ENCODE results near the gene KIF6.

The KIF6 gene

GRCh38 chr6:39419607-39420006 is 305.6 kb downstream of the KIF6 start:
- no peak overlapping the region for H2AFZ ChIP-seq (ENCODE audit: low read length)
- no peaks in the 10 kb centered on the region for H3K9me3 ChIP-seq (ENCODE audit: insufficient read depth, low read depth, low read length)
- no peaks in the 10 kb centered on the region for H4K20me1 ChIP-seq (ENCODE audit: insufficient read depth, low read length, poor library complexity, severe bottlenecking)
- no peak overlapping the region for H3K4me2 ChIP-seq (ENCODE audit: low read depth, low read length, poor library complexity, severe bottlenecking)
- H3K4me3 ChIP-seq (ENCODE audit: low read length, poor library complexity, severe bottlenecking): no peak overlapping the region
- H3K9ac ChIP-seq (ENCODE audit: low read depth, low read length, poor library complexity, severe bottlenecking): no peak overlapping the region
- H3K4me1 ChIP-seq (ENCODE audit: insufficient read depth, low read length, poor library complexity, severe bottlenecking): peaks cover 25% of the 10 kb centered on the region
- no peaks in the 10 kb centered on the region for H3K9me2 ChIP-seq (replicated peaks; ENCODE audit: low read depth, low read length)
- TF ChIP-seq CTCF (conservative IDR thresholded peaks at IDR 0.05; ENCODE audit: low read length): no peak
- no peak for TF ChIP-seq EZH2phosphoT487 (IDR thresholded peaks at IDR 0.05; ENCODE audit: borderline replicate concordance)
- H3K36me3 ChIP-seq (ENCODE audit: insufficient read depth, low read length): no peaks in the 10 kb centered on the region
- no peaks in the 10 kb centered on the region for H3K27me3 ChIP-seq (ENCODE audit: insufficient read depth, low read length, poor library complexity, severe bottlenecking)
- peaks cover 8% of the 10 kb centered on the region for H3F3A ChIP-seq (ENCODE audit: low read depth)
- no peaks in the 10 kb centered on the region for H3K79me2 ChIP-seq (ENCODE audit: insufficient read depth, low read length)

GRCh38 chr6:39417440-39417839 is 307.8 kb downstream of the KIF6 start:
- H3K79me2 ChIP-seq (ENCODE audit: insufficient read depth, low read length): no peaks in the 10 kb centered on the region
- peak overlapping the region; percentile 40 for H3K9ac ChIP-seq (ENCODE audit: low read depth, low read length, poor library complexity, severe bottlenecking)
- H2AFZ ChIP-seq (ENCODE audit: low read length): peak overlapping the region; percentile 26; the same call in 1 of the 2 replicates
- no peaks in the 10 kb centered on the region for H3K27me3 ChIP-seq (ENCODE audit: insufficient read depth, low read length, poor library complexity, severe bottlenecking)
- peaks cover 25% of the 10 kb centered on the region for H3K4me1 ChIP-seq (ENCODE audit: insufficient read depth, low read length, poor library complexity, severe bottlenecking)
- no peak for TF ChIP-seq CTCF (conservative IDR thresholded peaks at IDR 0.05; ENCODE audit: low read length)
- no peak for TF ChIP-seq EZH2phosphoT487 (IDR thresholded peaks at IDR 0.05; ENCODE audit: borderline replicate concordance)
- H3K4me3 ChIP-seq (ENCODE audit: low read length, poor library complexity, severe bottlenecking): peak overlapping the region; percentile 21
- H3K9me3 ChIP-seq (ENCODE audit: insufficient read depth, low read depth, low read length): no peaks in the 10 kb centered on the region
- H4K20me1 ChIP-seq (ENCODE audit: insufficient read depth, low read length, poor library complexity, severe bottlenecking): no peaks in the 10 kb centered on the region
- H3K9me2 ChIP-seq (replicated peaks; ENCODE audit: low read depth, low read length): no peaks in the 10 kb centered on the region
- peaks cover 8% of the 10 kb centered on the region for H3F3A ChIP-seq (ENCODE audit: low read depth)
- no peaks in the 10 kb centered on the region for H3K36me3 ChIP-seq (ENCODE audit: insufficient read depth, low read length)
- H3K4me2 ChIP-seq (ENCODE audit: low read depth, low read length, poor library complexity, severe bottlenecking): peak overlapping the region; percentile 59

GRCh38 chr6:39416728-39417127 is 308.5 kb downstream of the KIF6 start:
- Histone ChIP-seq H3K9me3 (ENCODE audit: insufficient read depth, low read depth, low read length) (no peaks in the 10 kb centered on the region), H3K27me3 (ENCODE audit: insufficient read depth, low read length, poor library complexity, severe bottlenecking) (no peaks in the 10 kb centered on the region), H3K4me3 (ENCODE audit: low read length, poor library complexity, severe bottlenecking) (peak overlapping the region; percentile 21), H4K20me1 (ENCODE audit: insufficient read depth, low read length, poor library complexity, severe bottlenecking) (no peaks in the 10 kb centered on the region), H3K9me2 (replicated peaks; ENCODE audit: low read depth, low read length) (no peaks in the 10 kb centered on the region), H3K4me1 (ENCODE audit: insufficient read depth, low read length, poor library complexity, severe bottlenecking) (peaks cover 25% of the 10 kb centered on the region), H2AFZ (ENCODE audit: low read length) (peak overlapping the region; percentile 26), H3F3A (ENCODE audit: low read depth) (peaks cover 8% of the 10 kb centered on the region), H3K9ac (ENCODE audit: low read depth, low read length, poor library complexity, severe bottlenecking) (no peak overlapping the region), H3K36me3 (ENCODE audit: insufficient read depth, low read length) (no peaks in the 10 kb centered on the region), H3K4me2 (ENCODE audit: low read depth, low read length, poor library complexity, severe bottlenecking) (peak overlapping the region; percentile 59), H3K79me2 (ENCODE audit: insufficient read depth, low read length) (no peaks in the 10 kb centered on the region)
- TF ChIP-seq EZH2phosphoT487 (IDR thresholded peaks at IDR 0.05; ENCODE audit: borderline replicate concordance) (no peak), CTCF (conservative IDR thresholded peaks at IDR 0.05; ENCODE audit: low read length) (no peak)

Measured in Loucy (cell line).